H1 (cell line): Measurements from ENCODE around the gene AFF2. TPM values are rescaled to one million over a fixed set of nuclear protein-coding genes. Genes with fewer than 3 reads are reported as not detected.

Experiments used
- CTCF ChIA-PET: fragments of 300-600 bp; sonication (Branson Sonifier 250); formaldehyde crosslinking; loops from one replicate; lab custom pipeline; 2021; ENCODE audit not compliant: partially characterized antibody; lab: Charles Lee
- POLR2A ChIA-PET: fragments of 300-600 bp; sonication (Branson Sonifier 250); formaldehyde crosslinking; loops from one replicate; lab custom pipeline; 2021; ENCODE audit warnings: inconsistent platforms; ENCODE audit not compliant: partially characterized antibody; lab: Charles Lee
- DNase-seq, 2 experiments: peaks; one replicate each; pipeline versions ENCODE4 v3.0.0 to v3.0.0-alpha.2; 2010 to 2022; ENCODE audit warnings: low spot score in 2 of 2, low read depth in 1 of 2, mixed read lengths in 1 of 2
- FAIRE-seq: peaks from 2 replicates; lab custom pipeline; 2011; peaks lifted over from hg19 to GRCh38; lab: Jason Lieb, UNC
- H2AFZ ChIP-seq: 2 replicates; pipeline ENCODE4 v1.8.1; 2012; ENCODE audit warnings: low read length, inconsistent platforms
- H2AK5ac ChIP-seq: 2 replicates; pipeline ENCODE4 v1.6.1; 2013; ENCODE audit warnings: low read depth, low read length
- H2BK120ac ChIP-seq: replicated peaks from 2 replicates; pipeline ENCODE3; 2013; ENCODE audit warnings: low read depth, low read length, inconsistent platforms
- H2BK12ac ChIP-seq: 2 replicates; pipeline ENCODE4 v1.6.1; 2013; ENCODE audit warnings: low read depth, low read length
- H2BK15ac ChIP-seq: 2 replicates; pipeline ENCODE4 v1.6.1; 2013; ENCODE audit warnings: low read length
- H2BK20ac ChIP-seq: 2 replicates; pipeline ENCODE4 v1.6.1; 2013; ENCODE audit warnings: low read length
- H2BK5ac ChIP-seq: 2 replicates; pipeline ENCODE4 v1.6.1; 2013; ENCODE audit warnings: low read depth, low read length
- H3K14ac ChIP-seq: 2 replicates; pipeline ENCODE4 v1.6.1; 2013; ENCODE audit warnings: inconsistent platforms; ENCODE audit not compliant: insufficient read length
- H3K18ac ChIP-seq: 2 replicates; pipeline ENCODE4 v1.6.1; 2013; ENCODE audit warnings: low read length; ENCODE audit errors: extremely low read depth
- H3K23ac ChIP-seq: 2 replicates; pipeline ENCODE4 v1.6.1; 2013; ENCODE audit warnings: inconsistent platforms; ENCODE audit not compliant: insufficient read length
- H3K23me2 ChIP-seq: 2 replicates; pipeline ENCODE4 v1.6.1; 2013; ENCODE audit warnings: low read depth, low read length
- H3K27ac ChIP-seq: 2 replicates; pipeline ENCODE4 v1.6.1; 2011; ENCODE audit warnings: low read depth, low read length, inconsistent platforms
- H3K27me3 ChIP-seq, 4 experiments: replicated peaks in 1 of 4; 1 replicate in 1 of 4; 2 replicates in 3 of 4; pipeline versions ENCODE4 v1.6.1 to v1.8.1; 2011 to 2013; ENCODE audit warnings: low read length in 3 of 4, mild to moderate bottlenecking in 3 of 4, inconsistent platforms in 2 of 4, mixed read lengths in 2 of 4, moderate library complexity in 1 of 4; ENCODE audit not compliant: control insufficient read depth in 3 of 4, insufficient read depth in 3 of 4; ENCODE audit errors: extremely low read depth in 1 of 4
- H3K36me3 ChIP-seq, 4 experiments: 2 replicates each; pipeline versions ENCODE4 v1.6.1 to v1.8.1; 2011 to 2013; ENCODE audit warnings: mild to moderate bottlenecking in 4 of 4, low read length in 3 of 4, moderate library complexity in 2 of 4, control low read depth in 1 of 4, inconsistent platforms in 1 of 4; ENCODE audit not compliant: insufficient read depth in 4 of 4, control insufficient read depth in 2 of 4
- H3K4ac ChIP-seq: replicated peaks from 2 replicates; pipeline ENCODE3; 2013; ENCODE audit warnings: low read length, low read depth, mixed read lengths, inconsistent platforms; ENCODE audit not compliant: insufficient read length
- H3K4me1 ChIP-seq, 4 experiments: replicated peaks in 1 of 4; 1 replicate in 1 of 4; 2 replicates in 3 of 4; pipeline versions ENCODE4 v1.6.1 to v1.8.1; 2011 to 2013; ENCODE audit warnings: low read length in 3 of 4, inconsistent platforms in 2 of 4, mixed read lengths in 1 of 4; ENCODE audit not compliant: insufficient read depth in 4 of 4, control insufficient read depth in 3 of 4
- H3K4me2 ChIP-seq, 2 experiments: 2 replicates each; pipeline versions ENCODE4 v1.6.1 to v1.8.1; 2011 to 2013; ENCODE audit warnings: low read depth in 2 of 2, low read length in 2 of 2, control low read depth in 1 of 2, inconsistent platforms in 1 of 2, mild to moderate bottlenecking in 1 of 2; ENCODE audit not compliant: insufficient read depth in 1 of 2
- H3K4me3 ChIP-seq, 4 experiments: fragments of 200-600, 300-600 bp in 1 of 4; sonication (generic), shearing (Covaris generic), sonication (Bioruptor Twin) in 1 of 4; 2 replicates each; pipeline versions ENCODE4 v1.5.1 to v1.8.1; 2011 to 2016; ENCODE audit warnings: low read length in 4 of 4, low read depth in 3 of 4, control low read depth in 2 of 4, inconsistent platforms in 2 of 4, mild to moderate bottlenecking in 2 of 4, mixed read lengths in 1 of 4, moderate library complexity in 1 of 4; ENCODE audit not compliant: insufficient read depth in 2 of 4; ENCODE audit errors: extremely low read depth in 1 of 4
- H3K56ac ChIP-seq: replicated peaks from 2 replicates; pipeline ENCODE3; 2013; ENCODE audit warnings: low read depth, mild to moderate bottlenecking, mixed read lengths, low read length, inconsistent platforms; ENCODE audit not compliant: insufficient read length
- H3K79me1 ChIP-seq: 2 replicates; pipeline ENCODE4 v1.6.1; 2013; ENCODE audit warnings: low read depth, low read length, control low read depth
- H3K79me2 ChIP-seq, 2 experiments: 2 replicates each; pipeline versions ENCODE4 v1.6.1 to v1.8.1; 2012 to 2013; ENCODE audit warnings: low read length in 2 of 2, mild to moderate bottlenecking in 2 of 2, inconsistent platforms in 1 of 2; ENCODE audit not compliant: insufficient read depth in 2 of 2, control insufficient read depth in 1 of 2
- H3K9ac ChIP-seq, 4 experiments: replicated peaks in 1 of 4; 1 replicate in 1 of 4; 2 replicates in 3 of 4; pipeline versions ENCODE4 v1.6.1 to v1.8.1; 2011 to 2013; ENCODE audit warnings: low read depth in 3 of 4, low read length in 3 of 4, control low read depth in 2 of 4, mild to moderate bottlenecking in 2 of 4, moderate library complexity in 2 of 4, inconsistent platforms in 1 of 4; ENCODE audit errors: extremely low read depth in 1 of 4
- H3K9me3 ChIP-seq, 2 experiments: 2 replicates each; pipeline versions ENCODE4 v1.6.1 to v1.8.1; 2012 to 2013; ENCODE audit warnings: mild to moderate bottlenecking in 2 of 2, moderate library complexity in 2 of 2, control low read depth in 1 of 2, inconsistent platforms in 1 of 2, low read depth in 1 of 2, low read length in 1 of 2, mixed read lengths in 1 of 2; ENCODE audit not compliant: insufficient read depth in 2 of 2
- H4K20me1 ChIP-seq, 2 experiments: replicated peaks in 1 of 2; 2 replicates each; pipeline versions ENCODE3 to v1.8.1; 2011 to 2013; ENCODE audit warnings: inconsistent platforms in 2 of 2, low read length in 2 of 2, mild to moderate bottlenecking in 1 of 2; ENCODE audit not compliant: insufficient read depth in 2 of 2, control insufficient read depth in 1 of 2
- H4K5ac ChIP-seq: 2 replicates; pipeline ENCODE4 v1.6.1; 2013; ENCODE audit warnings: low read length, low read depth, mixed read lengths, inconsistent platforms; ENCODE audit not compliant: insufficient read length
- H4K8ac ChIP-seq: 2 replicates; pipeline ENCODE4 v1.8.0; 2013; ENCODE audit warnings: mild to moderate bottlenecking, moderate library complexity, low read length, inconsistent platforms; ENCODE audit not compliant: insufficient read depth; ENCODE audit errors: extremely low read depth
- H4K91ac ChIP-seq: replicated peaks from 2 replicates; pipeline ENCODE3; 2013; ENCODE audit warnings: low read length, mixed read lengths, inconsistent platforms; ENCODE audit not compliant: insufficient read length
- ATF2 ChIP-seq: IDR thresholded peaks from 2 replicates; pipeline ENCODE4 v1.6.1; 2012; ENCODE audit warnings: low read length, inconsistent platforms
- ATF3 ChIP-seq: IDR thresholded peaks from 2 replicates; pipeline ENCODE4 v1.6.1; 2011; ENCODE audit warnings: low read depth, mild to moderate bottlenecking, low read length; ENCODE audit not compliant: insufficient read depth
- GABPA ChIP-seq: IDR thresholded peaks from 2 replicates; pipeline ENCODE4 v1.6.1; 2011; ENCODE audit warnings: mild to moderate bottlenecking, low read length, moderate library complexity, borderline replicate concordance; ENCODE audit not compliant: insufficient read depth
- JUN ChIP-seq: IDR thresholded peaks from 2 replicates; pipeline ENCODE4 v1.6.1; 2011; ENCODE audit warnings: low read depth, mild to moderate bottlenecking, improper control_type of control experiment, low read length
- KDM1A ChIP-seq: fragments of 200-600, 300-600 bp; sonication (generic); IDR thresholded peaks from 2 replicates; pipeline ENCODE4 v1.7.1; 2016; ENCODE audit warnings: mild to moderate bottlenecking, low read length, borderline replicate concordance
- POLR2A ChIP-seq, 2 experiments: IDR thresholded peaks; 1 replicate in 1 of 2; 2 replicates in 1 of 2; pipeline ENCODE4 v1.6.1; 2011; ENCODE audit warnings: low read depth in 2 of 2, low read length in 2 of 2, mild to moderate bottlenecking in 2 of 2; ENCODE audit errors: control extremely low read depth in 1 of 2
- POLR2AphosphoS5 ChIP-seq: IDR thresholded peaks from 2 replicates; pipeline ENCODE4 v1.6.1; 2011; ENCODE audit warnings: low read depth, low read length
- whole genome bisulfite sequencing, 2 experiments: shearing (Covaris generic) in 1 of 2; methylation state at CpG; one replicate each; pipeline versions ENCODE4 v1.1.6 to v1.1.7; 2013 to 2015; ENCODE audit warnings: low lambda C conversion rate in 2 of 2, mixed read lengths in 2 of 2, inconsistent platforms in 1 of 2, low coverage in 1 of 2, missing lambda C conversion rate in 1 of 2; ENCODE audit not compliant: insufficient replicate concordance in 2 of 2, insufficient coverage in 1 of 2, insufficient read length in 1 of 2; ENCODE audit errors: extremely low coverage in 1 of 2, missing lambda C conversion rate in 1 of 2; 5-methylcytosine and 5-hydroxymethylcytosine counted together
- polyA plus RNA-seq, 7 experiments: library from polyadenylated mRNA; depleted of rRNA in 3 of 7; stranded (reverse) in 5 of 7; unstranded in 2 of 7; fragments of >200 nt in 5 of 7; fragments of 200-250 nt in 2 of 7; gene quantifications; 1 replicate in 5 of 7; 2 replicates in 1 of 7; 4 replicates in 1 of 7; pipeline versions ENCODE4 v1.2.1 to v1.2.3, GENCODE V29; 2011 to 2013; ENCODE audit warnings: missing spikeins in 2 of 7, mixed read lengths in 2 of 7
- total RNA-seq: library from RNA; stranded (reverse); fragmentation: NEBNext Ultra II Directional; extraction: Animal tissue kit (Norgen Biotek cat#: 25700); gene quantifications from 2 replicates; pipeline ENCODE4 v1.2.1, GENCODE V29; 2021

AFF2 gene
- total and polyA plus RNA-seq, 2 of the 8 experiments (the other 6 are each of a cell fraction or from before 2014, with no cell fraction given), result 2.0 to 7.3 TPM

GRCh38 chrX:148647651-148648050, 147.2 kb downstream of the AFF2 start:
- H3K79me1 ChIP-seq, result no peaks in the 10 kb centered on the region
- no peaks in the 10 kb centered on the region for H3K79me2 ChIP-seq
- H3K9me3 ChIP-seq, result no peaks in the 10 kb centered on the region
- no peak overlapping the region for H4K91ac ChIP-seq
- H3K14ac ChIP-seq, result no peak overlapping the region
- no peak overlapping the region for H3K23ac ChIP-seq
- H4K5ac ChIP-seq, result no peak overlapping the region
- no peak overlapping the region for H4K8ac ChIP-seq
- no peak overlapping the region for H3K9ac ChIP-seq
- H3K36me3 ChIP-seq, result no peaks in the 10 kb centered on the region
- H2BK12ac ChIP-seq, result no peak overlapping the region
- DNase-seq, result no peak
- ChIA-PET POLR2A (no interaction called here), CTCF (no interaction called here)
- H3K18ac ChIP-seq, result no peak overlapping the region
- no peak overlapping the region for H3K4me2 ChIP-seq
- H2AK5ac ChIP-seq, result no peak overlapping the region
- WGBS, 2 experiments, result 81% methylated on average over 4 of the region's 4 CpGs; no CpG with 5 or more reads in 1 of the 2 experiments
- no peak overlapping the region for H3K56ac ChIP-seq
- no peaks in the 10 kb centered on the region for H4K20me1 ChIP-seq
- no peak overlapping the region for H2BK5ac ChIP-seq
- no peak overlapping the region for H2BK20ac ChIP-seq
- FAIRE-seq, result no peak
- no peaks in the 10 kb centered on the region for H3K27me3 ChIP-seq
- H2AFZ ChIP-seq, result no peak overlapping the region
- no peak overlapping the region for H2BK15ac ChIP-seq
- no peaks in the 10 kb centered on the region for H3K4me1 ChIP-seq
- no peak overlapping the region for H3K4me3 ChIP-seq
- H3K4ac ChIP-seq, result no peak overlapping the region
- TF ChIP-seq KDM1A (no peak), ATF2 (no peak), POLR2AphosphoS5 (no peak), ATF3 (no peak), JUN (no peak), POLR2A (IDR thresholded peaks at IDR 0.05; ENCODE audit: control extremely low read depth in 1 of 2, low read depth in 2 of 2, low read length in 2 of 2) (no peak), GABPA (no peak)
- no peak overlapping the region for H3K27ac ChIP-seq
- H2BK120ac ChIP-seq, result no peak overlapping the region
- no peaks in the 10 kb centered on the region for H3K23me2 ChIP-seq
